Raji (cell line): ENCODE results near the gene KMT2C.

Source experiments
- POLR2A ChIP-seq: IDR thresholded peaks from 2 replicates; pipeline ENCODE4 v1.6.1; 2011; ENCODE audit warnings: low read depth, low read length, control low read depth; ENCODE audit not compliant: insufficient read depth

KMT2C gene

DNA sequence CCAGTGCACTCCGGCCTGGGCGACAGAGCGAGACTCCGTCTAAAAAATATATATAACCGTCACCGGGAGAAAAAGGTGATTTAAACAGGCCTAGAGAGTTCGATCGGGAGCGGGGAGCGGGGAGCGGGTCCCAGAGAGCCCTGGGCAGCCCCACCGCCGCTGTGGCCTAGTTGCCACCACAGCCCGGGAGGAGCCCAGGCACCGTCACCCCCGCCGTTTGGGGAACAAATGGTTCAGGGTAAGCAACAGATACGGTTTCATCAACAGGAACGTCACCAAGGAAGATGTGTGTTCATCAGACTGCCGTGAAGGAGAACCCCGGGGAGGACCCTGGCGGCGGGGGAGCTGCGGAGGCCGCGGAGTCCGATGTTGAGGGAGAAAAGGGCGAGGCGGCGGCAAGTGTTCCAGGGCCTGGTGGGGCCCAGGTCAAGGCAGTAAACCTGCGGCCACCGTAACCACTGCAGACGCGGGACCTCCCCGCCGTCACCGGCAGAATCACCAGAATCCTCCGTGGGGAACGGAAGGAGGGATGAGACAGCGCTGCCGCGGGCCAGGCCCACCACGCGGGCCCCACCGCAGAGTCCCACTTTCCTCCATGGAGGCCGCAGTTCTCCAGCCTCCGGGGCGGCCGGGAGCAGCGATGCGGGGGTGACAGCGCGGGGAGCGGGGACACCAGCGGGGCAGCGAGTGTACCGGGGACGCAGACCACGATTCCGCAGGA lies 306.9 kb downstream of the KMT2C start:
- no peak for TF ChIP-seq POLR2A

DNA sequence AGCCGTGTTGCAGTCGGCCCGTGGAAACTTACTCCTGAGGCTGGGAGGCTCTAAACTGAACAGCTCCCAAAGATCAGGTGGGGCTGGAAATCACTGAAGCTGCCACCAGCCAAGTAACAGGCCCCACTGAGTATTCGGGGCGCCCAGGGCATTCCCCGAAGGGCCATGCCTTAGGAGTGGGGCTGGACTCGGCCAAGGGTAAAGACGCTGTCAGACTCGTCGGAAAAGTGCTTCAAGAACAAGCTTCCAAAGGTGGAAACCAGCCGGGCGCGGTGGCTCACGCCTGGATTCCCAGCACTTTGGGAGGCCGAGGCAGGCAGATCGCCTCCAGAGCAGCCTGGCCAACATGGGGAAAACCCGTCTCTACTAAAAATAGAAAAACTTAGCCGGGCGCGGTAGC lies 307.6 kb downstream of the KMT2C start:
- TF ChIP-seq POLR2A, result no peak

DNA sequence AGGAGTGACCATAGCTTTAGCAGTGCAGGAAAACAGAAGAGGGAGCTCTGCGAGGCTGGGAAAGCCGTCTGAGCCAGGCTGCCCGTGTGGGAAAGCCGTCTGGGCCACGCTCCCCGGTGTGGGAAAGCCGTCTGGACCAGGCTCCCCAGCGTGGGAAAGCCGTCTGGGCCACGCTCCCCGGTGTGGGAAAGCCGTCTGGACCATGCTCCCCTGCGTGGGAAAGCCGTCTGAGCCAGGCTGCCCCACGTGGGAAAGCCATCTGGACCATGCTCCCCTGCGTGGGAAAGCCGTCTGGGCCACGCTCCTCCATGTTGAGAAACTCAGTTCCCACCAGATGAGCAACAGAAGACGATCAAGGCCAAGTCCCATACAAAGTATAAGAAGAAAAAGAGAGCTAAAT lies 308.6 kb downstream of the KMT2C start:
- no peak for TF ChIP-seq POLR2A

DNA sequence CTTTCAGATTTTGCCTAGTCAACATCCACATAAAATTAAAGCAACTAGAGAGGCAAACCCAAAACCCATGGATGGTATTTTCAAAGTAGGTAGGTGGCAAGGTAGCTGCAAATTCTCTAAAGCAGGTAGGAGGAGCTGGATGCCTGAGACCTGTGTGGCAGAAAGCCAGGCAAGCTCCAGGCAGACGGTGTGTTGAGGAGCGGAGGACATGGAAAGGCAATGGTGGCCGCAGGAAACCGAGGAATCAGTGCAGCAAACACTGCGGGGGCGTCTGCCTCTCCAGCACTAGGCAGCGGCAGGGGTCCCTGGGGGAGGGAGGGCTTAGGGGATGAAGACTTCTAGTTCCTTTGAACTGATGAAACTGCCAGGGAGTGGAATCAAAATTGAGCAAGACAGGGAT lies 309.1 kb downstream of the KMT2C start:
- TF ChIP-seq POLR2A, result no peak

DNA sequence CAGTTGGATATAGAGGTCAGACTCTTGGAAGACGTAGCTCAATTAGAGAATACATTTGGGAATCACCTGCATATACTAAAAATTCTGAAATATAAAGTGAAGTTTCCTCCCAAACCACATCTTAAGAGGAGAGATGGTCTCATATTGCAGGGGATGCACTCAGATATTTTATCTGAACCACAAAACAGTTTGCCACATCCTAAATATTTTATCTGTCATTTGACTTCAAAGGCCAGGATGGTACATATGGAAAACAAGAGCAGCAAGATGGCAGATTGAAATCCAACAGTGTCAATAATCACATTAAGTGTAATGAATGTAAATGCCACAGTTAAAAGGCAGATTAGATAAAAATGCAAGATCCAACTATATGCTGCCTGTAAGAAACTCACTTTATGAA lies 313.3 kb downstream of the KMT2C start:
- no peak for TF ChIP-seq POLR2A

DNA sequence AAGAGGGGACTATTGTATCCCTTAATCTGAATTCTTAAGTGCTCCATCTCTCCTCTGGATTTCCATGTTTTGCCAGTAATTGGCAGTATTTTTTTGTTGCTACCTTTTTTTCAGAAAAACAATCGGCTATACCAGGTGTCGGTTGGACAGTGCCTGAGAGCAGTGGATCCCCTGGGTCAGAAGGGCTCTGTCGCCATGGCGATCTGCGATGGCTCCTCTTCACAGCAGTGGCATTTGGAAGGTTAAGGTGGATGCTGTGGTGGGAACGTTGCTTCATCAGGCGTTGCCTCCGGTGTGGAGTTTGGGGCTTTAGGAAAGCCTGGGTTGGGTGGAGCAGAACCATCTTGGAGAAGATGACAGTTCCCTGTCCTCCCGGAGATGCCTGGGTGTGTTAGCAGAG lies 314.4 kb downstream of the KMT2C start:
- TF ChIP-seq POLR2A, result no peak

DNA sequence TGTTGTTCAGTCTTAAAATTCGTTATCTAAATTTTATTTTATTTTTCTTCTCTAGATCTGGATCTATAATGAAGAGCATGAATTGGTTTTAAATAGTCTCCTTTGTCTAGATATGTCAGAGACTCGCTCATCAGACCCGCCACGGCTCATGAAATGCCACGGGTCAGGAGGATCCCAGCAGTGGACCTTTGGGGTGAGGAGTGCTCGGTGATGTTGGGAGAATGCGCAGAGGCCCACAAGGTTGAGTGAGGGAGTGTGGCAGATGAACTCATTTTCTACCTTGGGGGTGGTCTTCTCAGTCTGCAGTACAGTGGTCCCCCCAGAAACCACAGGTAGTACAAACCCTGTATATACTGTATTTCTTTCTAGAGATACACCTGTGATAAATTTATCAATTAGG lies 315.0 kb downstream of the KMT2C start:
- TF ChIP-seq POLR2A, result no peak

DNA sequence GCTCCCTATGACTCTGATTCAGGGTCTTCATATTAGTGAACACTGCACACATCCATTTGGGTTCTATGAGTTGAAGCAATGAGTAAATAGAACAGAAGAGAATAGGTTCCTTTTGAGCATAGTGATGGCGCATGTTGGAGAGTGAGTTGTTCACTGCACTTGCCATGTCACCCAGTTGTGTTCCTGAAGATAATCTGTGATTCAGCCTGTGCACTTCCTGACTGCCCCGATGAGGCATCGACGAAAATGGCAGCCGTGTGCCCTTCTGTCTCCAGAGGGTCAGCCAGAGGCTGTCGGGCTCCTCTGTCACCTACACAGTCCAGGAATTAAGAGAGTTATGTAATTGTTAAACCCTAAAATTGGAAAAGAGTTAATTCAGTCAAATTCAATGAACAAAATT lies 315.6 kb downstream of the KMT2C start:
- TF ChIP-seq POLR2A, result no peak

DNA sequence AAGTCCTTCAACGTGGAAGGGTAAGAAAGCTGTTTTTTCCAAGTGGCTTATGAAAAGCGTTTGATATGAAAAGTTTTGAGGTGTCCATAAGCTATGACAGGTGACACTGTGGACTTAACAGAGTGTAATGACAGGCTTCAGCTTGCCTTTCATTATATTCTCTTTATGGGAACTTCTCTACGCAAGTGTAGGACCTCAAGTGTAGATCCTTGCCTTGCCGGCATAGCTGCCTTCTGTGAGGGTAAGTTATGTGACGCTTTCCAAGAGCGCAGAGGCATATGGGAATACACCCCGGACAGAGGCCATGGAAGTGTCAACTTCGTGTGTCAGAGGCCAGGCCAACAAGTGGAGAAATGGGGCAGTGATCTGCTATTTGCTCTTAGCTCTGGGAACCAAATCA lies 318.4 kb downstream of the KMT2C start:
- no peak for TF ChIP-seq POLR2A

DNA sequence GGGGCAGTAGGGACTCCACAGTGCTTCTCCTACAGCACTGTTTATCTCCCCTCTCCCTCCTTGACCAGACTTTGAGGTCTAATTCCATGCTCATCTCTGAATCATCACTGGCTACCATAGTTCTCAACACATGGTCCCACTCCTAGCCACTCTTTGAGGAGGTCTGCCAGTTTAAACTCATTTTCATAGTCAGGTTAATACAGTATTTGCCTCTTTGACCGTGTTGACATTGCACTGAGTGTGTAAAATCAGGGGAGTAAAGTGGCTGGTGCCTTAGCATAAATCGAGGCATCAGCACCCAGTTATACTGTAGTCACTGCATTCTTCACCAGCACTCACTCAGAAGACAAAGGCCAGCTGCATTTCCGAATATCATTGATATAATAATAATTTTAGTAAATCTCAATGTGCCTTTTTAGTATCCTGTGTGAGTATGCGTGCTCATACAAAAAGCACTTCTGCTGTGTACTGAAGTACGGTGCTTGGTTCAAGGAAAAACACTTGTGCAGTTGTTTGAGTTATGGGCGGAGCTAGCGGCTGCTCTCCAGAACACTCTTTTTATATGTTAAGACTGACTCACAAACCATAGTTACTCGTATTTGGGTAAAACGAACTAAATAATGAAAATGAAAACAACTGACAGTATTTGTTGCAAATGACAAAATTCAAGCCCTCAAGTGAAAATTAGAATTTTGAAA lies 320.6 kb downstream of the KMT2C start:
- no peak for TF ChIP-seq POLR2A

DNA sequence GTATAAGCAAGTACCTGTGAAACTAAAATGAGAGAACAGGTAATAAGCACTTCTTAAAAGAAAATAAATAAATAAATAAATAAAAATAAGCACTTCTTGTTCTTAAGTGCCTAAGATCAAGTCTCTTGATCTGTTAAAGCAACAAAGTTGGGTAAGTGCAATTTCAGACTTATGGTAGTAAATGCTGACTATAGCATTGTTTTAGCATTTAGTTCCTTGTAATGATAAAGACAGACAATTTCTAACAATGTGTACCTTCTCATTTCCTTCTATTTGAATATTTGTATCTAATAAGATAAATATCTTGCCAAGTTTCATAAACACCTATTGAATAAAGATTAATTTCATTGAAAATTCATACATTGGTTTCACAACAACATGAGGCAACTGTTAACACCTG lies 323.0 kb downstream of the KMT2C start:
- TF ChIP-seq POLR2A, result no peak

DNA sequence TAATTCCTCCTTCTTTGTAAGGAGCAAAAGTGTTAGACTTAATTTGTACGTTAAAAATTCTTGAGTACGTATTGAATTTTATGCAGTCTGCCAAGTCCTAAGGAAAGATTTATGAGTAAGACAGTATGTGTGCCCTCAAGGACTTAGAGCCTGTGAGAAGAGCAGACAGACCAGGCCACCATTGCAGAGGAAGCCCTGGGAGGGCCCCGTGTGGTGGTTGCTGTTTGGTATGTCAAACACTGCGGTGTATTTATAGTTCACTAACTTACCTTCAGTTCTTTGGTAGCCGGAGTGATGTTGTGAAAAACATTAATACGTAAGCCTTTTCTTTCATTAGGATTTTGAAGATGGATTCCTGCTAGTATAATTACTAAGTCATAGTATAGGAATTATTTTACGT lies 327.4 kb downstream of the KMT2C start:
- TF ChIP-seq POLR2A, result no peak

DNA sequence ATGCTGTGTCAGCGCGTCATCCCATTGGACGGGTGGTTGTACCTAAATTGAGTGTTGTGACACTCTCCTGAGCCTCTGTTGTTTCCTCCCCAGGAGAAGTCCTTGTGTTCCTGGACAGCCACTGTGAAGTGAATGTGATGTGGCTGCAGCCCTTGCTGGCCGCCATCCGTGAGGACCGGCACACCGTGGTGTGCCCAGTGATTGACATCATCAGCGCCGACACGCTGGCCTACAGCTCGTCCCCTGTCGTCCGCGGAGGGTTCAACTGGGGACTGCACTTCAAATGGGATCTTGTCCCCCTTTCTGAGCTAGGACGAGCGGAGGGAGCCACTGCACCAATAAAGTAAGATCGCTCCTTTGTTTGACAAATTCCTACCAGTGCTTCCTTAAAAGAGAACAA lies 327.9 kb downstream of the KMT2C start:
- TF ChIP-seq POLR2A, result no peak

DNA sequence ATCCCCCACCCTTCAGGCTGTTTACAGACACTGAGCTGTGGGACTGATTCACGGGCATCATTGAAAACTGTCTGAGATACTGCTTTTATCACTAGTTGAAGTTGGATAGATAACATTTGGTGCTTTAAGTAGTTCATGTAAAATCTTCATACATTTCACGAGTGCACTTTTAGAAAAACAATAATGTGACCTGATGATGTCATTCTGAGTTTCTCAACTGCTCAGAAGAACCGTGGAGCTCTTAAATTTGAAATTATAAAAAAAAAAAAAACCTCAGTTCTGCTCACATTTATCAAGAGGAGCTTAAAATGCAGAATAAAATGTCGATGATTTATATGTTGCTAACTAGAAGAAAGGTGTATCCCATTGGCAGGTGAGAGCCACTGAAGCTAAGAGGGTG lies 328.8 kb downstream of the KMT2C start:
- no peak for TF ChIP-seq POLR2A

DNA sequence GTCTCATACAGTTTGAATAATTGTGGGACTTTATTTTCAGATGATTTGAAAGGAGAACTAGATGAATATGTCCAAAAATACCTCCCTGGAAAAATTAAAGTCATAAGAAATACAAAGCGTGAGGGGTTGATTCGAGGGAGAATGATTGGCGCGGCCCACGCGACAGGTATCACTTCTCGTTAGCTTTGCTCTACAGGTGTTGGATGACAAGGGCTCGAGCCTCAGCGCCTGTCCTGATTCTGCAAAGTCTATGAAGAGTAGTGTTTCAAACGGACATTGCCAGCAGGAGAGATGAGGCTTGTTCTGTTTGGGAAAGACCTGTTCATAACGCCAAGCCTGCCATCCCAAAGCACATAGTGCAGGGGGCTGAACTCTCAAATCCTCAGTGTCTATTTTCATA lies 330.6 kb downstream of the KMT2C start:
- no peak for TF ChIP-seq POLR2A

DNA sequence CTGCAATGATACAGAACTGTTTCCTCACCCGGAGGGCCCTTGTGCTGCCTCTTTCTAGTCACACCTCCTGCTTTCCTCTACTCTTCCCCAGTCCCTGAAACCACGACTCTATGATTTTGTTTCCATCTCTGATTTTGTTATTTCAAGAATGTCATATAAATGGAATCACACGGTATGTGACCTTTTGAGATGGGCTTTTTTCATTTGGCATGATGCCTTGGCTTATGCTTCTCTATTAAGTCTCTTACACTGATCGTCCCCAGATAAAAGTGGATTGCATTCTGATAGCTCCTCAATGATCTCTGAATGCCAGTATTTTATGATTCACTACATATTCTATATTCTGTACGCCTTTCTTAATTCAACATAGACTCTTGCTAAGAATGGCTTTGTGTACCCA lies 332.1 kb downstream of the KMT2C start:
- no peak for TF ChIP-seq POLR2A

DNA sequence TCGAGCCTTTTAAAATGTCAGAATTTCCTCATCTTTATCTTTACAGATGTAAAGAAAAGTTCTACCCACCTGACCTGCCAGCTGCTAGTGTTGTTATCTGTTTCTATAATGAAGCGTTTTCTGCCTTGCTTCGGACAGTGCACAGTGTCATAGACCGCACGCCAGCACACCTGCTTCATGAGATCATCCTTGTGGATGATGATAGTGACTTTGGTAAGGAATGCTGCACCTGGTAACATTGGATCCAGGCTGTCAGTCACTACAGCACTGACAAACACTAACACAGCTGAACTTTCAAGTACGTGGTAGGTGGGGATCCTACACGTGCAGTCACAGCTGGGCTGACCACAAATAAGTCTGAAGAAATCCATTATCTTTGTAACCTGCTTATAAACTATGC lies 332.7 kb downstream of the KMT2C start:
- no peak for TF ChIP-seq POLR2A

DNA sequence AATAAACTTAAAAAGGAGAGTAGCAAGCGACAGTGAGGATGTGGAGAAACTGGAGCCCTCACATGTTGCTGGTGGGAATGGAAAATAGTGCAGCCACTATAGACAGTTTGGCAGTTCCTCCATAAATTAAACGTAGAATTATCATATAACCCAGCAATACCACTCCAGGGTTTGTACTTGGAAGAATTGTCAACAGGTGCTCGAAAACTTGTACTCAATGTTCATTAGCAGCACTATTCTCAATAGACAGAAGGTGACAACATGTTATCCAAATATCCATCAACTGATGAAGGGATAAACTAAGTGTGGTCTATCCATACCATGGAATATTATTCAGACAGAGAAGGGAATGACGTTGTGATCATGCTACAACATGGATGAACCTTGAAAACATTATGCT lies 338.5 kb downstream of the KMT2C start:
- no peak for TF ChIP-seq POLR2A

DNA sequence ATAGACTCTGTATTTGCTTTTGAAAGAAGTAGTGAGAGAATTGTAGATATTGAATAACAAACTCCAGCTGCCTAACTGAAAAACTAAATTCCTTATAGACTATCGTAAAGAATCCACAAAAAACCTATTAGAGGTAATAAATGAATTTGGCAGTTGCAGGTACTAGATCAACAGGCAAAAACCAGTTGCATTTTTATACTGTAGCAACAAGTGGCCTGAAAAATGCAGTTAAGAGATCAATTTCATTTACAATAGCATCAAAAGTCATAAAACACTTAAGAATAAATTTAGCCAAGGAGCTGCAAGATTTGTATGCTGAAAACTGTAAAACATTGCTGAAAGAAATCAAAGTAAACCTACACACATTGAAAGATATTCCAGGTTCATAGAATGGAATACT lies 340.0 kb downstream of the KMT2C start:
- no peak for TF ChIP-seq POLR2A
